Mucosa of rectum (tissue), 2 donors: ENCODE measurements around the gene CHID1.

Experiments used
- H3K27ac ChIP-seq, 2 donors: one replicate each; pipeline ENCODE4 v1.7.0; 2013; ENCODE audit warnings: inconsistent platforms in 2 of 2, low read depth in 2 of 2, low read length in 2 of 2
- H3K27me3 ChIP-seq, 2 donors: one replicate each; pipeline ENCODE4 v1.7.0; 2013; ENCODE audit warnings: low read length in 2 of 2; ENCODE audit not compliant: control insufficient read depth in 2 of 2, insufficient read depth in 2 of 2
- H3K36me3 ChIP-seq, 2 donors: one replicate each; pipeline ENCODE4 v1.7.0; 2013; ENCODE audit warnings: low read length in 2 of 2; ENCODE audit not compliant: control insufficient read depth in 2 of 2, insufficient read depth in 2 of 2
- H3K4me1 ChIP-seq, 2 donors: one replicate each; pipeline ENCODE4 v1.7.0; 2013; ENCODE audit warnings: low read length in 2 of 2, mild to moderate bottlenecking in 1 of 2; ENCODE audit not compliant: control insufficient read depth in 2 of 2, insufficient read depth in 2 of 2
- H3K4me3 ChIP-seq, 2 donors: one replicate each; pipeline ENCODE4 v1.7.0; 2013; ENCODE audit warnings: low read length in 2 of 2
- H3K9ac ChIP-seq, 2 donors: one replicate each; pipeline ENCODE4 v1.7.0; 2013; ENCODE audit warnings: low read length in 2 of 2, low read depth in 1 of 2, mild to moderate bottlenecking in 1 of 2
- H3K9me3 ChIP-seq, 2 donors: one replicate each; pipeline ENCODE4 v1.7.0; 2013; ENCODE audit warnings: low read length in 2 of 2; ENCODE audit not compliant: control insufficient read depth in 2 of 2
- donor health status: healthy.
- donor health status: Normal muscosa, but diverticular disease.

Gene CHID1

DNA sequence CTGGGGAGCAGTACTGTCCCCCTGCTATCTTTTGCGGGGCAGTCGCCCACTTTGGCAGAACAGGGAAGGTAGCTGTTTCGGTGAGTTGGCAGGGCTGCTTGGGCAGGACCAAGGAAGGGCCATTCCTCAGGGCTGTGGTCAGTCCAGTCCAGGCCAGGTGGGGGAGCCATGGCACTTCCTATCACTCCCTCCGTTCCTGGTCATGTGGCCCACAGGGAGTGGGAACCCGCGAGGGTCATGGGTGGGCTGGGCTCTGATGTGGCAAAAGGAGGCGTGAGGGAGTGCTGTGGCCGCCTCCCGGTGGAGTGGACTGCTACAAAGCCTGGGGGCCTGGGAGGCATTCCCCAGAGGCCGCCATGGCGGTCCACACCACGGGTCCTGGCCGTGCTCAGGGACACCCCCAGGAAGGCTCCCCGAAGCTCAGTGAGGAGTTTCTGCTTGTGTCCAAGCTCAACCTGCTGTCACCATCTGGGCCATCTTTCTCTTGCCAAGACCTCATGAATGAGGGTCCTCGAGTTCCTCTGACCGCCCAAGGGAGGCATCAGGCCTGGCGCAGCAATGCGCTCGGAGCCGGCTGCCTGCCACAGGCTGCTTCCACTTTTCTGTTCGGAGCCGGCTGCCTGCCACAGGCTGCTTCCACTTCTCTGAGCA lies 11.9 kb downstream of the CHID1 start:
- no peak overlapping the region for H3K4me3 ChIP-seq
- no peak overlapping the region for H3K27ac ChIP-seq
- no peak overlapping the region for H3K9ac ChIP-seq
- H3K9me3 ChIP-seq = no peaks in the 10 kb centered on the region
- H3K27me3 ChIP-seq = no peaks in the 10 kb centered on the region
- peaks cover 26 to 48% of the 10 kb centered on the region in 2 donors for H3K36me3 ChIP-seq
- peaks cover 0 to 2% of the 10 kb centered on the region in 2 donors for H3K4me1 ChIP-seq

DNA sequence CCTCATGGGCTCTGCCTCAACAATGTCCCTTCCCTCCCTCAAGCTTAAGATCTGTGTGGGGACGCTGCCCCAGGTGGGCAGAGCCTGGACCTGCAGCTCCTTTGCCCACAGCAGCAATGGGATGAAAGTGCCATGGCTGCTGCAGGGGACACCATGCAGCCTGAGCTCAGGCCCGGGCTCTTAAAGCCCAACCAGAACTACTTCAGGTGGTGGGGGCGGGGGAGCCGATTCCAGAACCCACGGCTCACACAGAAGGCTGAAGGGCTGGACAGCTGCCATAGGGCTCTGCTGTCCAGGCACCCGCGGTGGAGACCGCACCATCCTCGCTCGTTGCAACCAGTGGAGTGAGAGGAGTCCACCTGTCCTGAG lies 12.5 kb downstream of the CHID1 start:
- Histone ChIP-seq H3K36me3 (peaks cover 26 to 46% of the 10 kb centered on the region in 2 donors), H3K4me3 (no peak overlapping the region), H3K9me3 (no peaks in the 10 kb centered on the region), H3K27ac (no peak overlapping the region), H3K9ac (no peak overlapping the region), H3K27me3 (no peaks in the 10 kb centered on the region), H3K4me1 (peaks cover 0 to 2% of the 10 kb centered on the region in 2 donors)

DNA sequence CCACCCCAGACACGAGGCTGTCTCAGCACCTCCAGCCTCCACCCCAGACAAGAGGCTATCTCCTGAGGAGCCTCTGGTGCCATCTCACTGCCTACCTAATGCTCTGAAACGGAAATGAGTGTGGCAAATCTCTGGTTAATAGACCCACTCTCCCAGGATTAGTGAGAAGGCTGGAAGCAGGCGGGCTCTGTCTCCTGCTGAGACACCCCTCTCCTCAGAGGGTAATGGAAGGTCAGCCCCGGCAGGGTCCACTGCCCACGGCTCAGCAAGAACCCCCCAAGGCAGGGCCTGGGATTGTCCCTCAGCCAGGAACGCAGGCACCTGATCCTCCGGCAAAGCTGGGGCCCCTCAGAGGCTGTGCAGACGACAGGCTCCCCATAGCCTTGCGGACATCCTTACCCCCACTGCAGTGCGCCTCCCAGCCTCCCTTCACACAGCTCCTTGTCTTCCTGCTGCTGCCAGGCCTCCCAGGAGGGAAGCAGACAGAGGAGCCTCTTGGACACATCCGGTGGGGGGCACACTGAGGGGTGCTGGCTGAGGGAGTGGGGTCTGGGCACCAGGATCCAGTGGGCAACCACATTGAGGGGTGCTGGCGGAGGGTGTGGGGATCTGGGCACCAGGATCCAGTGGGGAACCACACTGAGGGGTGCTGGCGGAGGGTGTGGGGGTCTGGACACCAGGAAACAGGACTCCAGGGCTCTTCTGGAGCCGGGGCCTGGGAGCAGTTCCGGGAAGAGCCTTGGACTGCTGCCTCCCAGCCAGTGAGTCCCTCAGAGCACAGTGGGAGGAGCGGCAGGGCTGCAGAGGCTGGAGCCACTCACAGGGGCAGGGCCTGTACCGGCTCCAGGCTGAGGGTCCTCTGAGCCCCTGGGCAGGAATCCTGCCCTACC lies 13.1 kb downstream of the CHID1 start:
- H3K27me3 ChIP-seq = no peaks in the 10 kb centered on the region
- peaks cover 20 to 39% of the 10 kb centered on the region in 2 donors for H3K36me3 ChIP-seq

DNA sequence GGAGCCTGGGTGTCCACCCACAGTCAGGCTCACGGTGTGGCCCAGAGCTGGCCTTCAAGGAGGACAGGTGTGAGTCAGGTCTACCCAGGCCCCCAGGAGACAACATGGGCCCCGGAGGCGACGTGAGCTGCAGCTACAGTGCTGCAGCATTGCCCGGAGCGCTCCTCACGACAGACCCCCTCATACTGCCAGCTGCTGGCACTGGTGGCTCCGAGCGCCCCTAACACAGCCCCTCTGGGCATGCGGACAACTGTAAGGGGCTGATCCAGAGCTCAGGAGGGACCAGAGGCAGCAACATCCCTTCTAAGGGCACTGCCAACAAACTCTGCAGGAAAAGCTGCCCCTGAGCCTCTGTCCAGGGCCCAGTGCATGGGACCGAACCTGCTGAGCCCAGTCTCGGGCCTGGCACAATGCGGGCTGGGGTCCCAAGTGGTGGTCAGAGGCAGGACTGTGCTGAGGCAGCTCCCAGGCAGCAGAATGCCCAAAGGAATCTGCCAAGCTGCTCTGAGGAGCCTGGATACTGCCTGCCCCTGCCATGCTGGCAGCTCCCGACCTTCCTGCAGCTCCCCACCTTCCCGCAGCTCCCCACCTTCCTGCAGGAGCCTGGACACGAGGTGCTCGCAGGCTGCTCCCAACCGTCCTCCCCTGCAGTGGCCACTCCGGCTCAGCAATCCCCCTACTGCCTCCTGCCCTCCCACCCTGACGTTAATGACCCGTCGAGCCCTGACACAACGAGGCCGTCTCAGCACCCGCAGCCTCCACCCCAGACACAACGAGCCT lies 15.1 kb downstream of the CHID1 start:
- no peak overlapping the region for H3K9ac ChIP-seq
- no peak overlapping the region for H3K4me3 ChIP-seq
- H3K9me3 ChIP-seq = no peaks in the 10 kb centered on the region
- no peak overlapping the region for H3K27ac ChIP-seq
- peaks cover 8 to 21% of the 10 kb centered on the region in 2 donors for H3K36me3 ChIP-seq
- H3K27me3 ChIP-seq = no peaks in the 10 kb centered on the region
- H3K4me1 ChIP-seq = peaks cover 0 to 2% of the 10 kb centered on the region in 2 donors

More for the DNA sequence above, 13.1 kb downstream of the CHID1 start:
- Histone ChIP-seq H3K27ac (no peak overlapping the region), H3K4me1 (peaks cover 0 to 2% of the 10 kb centered on the region in 2 donors), H3K9ac (no peak overlapping the region), H3K9me3 (no peaks in the 10 kb centered on the region), H3K4me3 (no peak overlapping the region)

DNA sequence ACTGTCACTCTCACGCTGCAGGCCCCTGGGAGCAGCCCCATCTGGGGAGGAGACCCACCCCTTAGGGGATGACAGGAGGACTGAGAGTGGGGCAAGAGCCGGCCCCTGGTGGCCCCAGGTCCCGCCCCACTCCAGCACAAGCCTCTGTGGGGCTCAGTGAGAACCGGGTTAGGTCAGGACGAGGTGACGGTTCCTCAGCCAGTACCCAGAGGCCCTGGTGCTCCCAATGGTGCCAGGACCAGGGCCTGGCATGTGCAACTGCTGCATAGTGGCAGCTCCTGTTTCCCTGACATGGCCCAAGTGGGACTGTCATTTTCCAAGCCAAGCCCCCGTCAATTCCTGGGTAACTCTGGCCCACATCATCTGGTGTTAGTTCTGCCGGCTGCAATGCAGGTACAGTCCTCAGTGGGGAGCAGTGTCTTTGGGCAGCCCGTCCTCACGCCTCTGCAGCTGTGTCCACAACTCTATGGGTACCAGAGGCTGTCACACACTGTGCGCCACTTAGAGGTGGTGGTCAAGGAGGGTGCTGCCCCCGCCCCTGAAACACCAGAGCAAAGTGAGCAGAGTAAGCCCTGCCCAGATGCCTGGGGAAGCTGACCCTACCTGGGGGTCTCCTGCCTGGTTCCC lies 15.9 kb downstream of the CHID1 start:
- Histone ChIP-seq H3K36me3 (peaks cover 6 to 13% of the 10 kb centered on the region in 2 donors), H3K27ac (no peak overlapping the region), H3K4me1 (peaks cover 0 to 2% of the 10 kb centered on the region in 2 donors), H3K4me3 (no peak overlapping the region), H3K27me3 (no peaks in the 10 kb centered on the region), H3K9ac (no peak overlapping the region), H3K9me3 (no peaks in the 10 kb centered on the region)

DNA sequence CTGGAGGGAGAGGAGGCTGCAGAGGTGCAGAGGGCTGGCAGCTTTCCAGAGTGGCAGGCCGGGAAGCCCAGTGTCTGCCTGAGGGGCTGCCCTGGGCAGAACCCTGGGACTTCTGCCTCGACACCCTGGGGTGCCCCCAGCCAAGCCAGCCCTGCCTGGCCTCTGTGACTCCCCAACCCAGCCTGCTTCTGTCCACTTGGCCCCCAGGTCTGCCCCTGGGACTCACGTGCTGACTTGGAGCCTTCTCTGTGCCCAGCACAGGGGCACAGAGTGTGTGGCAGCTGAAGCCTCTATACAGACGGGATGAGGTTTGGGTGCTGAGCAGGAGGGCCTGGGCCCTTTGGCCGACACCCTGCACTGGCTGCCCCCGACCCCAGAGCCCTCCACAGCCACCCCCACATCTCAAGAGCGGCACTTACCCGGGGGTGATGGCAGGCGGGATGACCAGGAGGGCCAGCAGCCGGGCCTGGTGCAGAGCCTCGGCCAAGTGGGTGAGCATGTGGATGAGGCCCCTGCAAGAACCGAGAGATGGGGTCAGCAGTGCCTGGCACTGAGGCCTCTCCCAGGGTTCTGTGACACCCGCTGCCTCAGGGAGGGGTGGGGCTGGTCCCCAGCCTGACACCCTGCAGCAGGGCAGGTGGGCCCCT lies 17.5 kb downstream of the CHID1 start:
- Histone ChIP-seq H3K27ac (no peak overlapping the region), H3K9me3 (no peaks in the 10 kb centered on the region), H3K4me1 (peaks cover 0 to 2% of the 10 kb centered on the region in 2 donors), H3K27me3 (no peaks in the 10 kb centered on the region), H3K4me3 (no peak overlapping the region), H3K36me3 (peaks cover 0 to 3% of the 10 kb centered on the region in 2 donors), H3K9ac (no peak overlapping the region)

DNA sequence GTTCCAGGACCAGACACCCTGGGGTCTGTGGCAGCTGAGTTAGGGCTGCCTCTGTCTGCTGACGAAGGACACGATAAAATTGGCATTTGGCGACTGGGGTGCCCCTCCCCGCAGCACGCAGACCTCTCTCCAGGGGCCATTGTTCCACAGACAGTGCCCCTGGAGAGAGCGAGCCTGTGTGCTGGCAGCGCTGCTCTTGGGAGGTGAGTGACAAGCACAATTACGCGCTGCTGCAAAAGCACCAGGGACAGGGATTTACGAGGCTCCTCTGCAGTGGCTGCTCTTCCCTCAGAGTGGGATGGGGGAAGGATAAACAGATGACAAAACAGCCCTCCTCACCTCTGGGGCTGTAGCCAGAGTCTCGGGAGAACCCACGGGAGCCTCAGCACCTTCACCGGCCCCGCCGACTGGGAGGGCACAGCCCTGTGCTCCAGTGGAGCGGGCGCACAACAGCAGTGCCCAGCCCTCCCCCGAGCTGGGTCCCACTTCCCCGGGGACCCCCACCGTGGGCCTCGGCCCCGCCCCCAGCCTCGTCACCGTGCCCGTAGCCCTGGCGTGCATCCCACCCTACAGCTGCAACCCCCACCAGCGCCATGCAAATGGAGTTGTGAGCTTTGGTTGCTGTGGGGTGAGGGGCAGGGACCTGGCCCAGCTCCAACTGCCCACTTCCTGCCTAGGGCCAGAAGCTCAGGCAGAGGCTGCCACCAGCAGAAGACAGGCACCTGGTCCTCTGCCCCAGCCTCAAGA lies 19.6 kb downstream of the CHID1 start:
- no peak overlapping the region for H3K4me3 ChIP-seq
- H3K27ac ChIP-seq = no peak overlapping the region
- H3K4me1 ChIP-seq = no peaks in the 10 kb centered on the region
- H3K9ac ChIP-seq = no peak overlapping the region
- no peaks in the 10 kb centered on the region for H3K9me3 ChIP-seq
- no peaks in the 10 kb centered on the region for H3K27me3 ChIP-seq
- peaks cover 12 to 15% of the 10 kb centered on the region in 2 donors for H3K36me3 ChIP-seq

DNA sequence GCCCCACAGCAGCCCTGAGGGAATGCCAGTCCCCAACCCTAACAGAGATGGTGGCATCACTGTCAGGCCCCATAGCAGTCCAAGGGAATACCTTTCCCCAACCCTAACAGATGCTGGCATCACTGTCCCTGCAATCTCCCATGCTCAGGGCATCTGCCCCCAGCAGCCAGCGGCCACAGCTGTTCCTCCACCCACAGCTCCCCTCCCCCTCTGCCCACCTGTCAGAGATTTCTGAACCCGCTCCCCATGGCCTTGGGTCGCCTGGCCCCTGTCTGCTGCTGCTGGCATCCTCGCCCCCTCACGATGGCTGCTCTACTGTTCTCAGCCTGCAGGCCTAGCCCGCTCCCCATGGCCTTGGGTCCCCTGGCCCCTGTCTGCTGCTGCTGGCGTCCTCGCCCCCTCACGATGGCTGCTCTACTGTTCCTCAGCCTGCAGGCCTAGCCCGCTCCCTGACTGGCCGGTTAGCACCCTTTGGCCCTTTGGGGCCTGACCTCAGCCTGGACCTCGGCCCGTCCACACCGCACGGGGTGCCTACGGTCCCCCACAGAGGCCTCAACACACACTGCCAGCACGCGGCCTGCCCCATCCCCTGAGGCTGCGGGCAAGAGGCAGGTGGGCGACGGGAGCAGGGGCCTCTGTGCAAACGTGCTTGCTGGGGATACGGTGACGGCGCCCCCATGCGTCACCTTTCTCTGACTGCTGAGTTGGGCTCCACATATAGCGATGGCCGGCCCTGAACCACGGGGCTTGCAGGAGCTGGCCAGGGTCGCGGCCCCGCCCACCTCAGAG lies 20.7 kb downstream of the CHID1 start:
- no peaks in the 10 kb centered on the region for H3K9me3 ChIP-seq
- no peak overlapping the region for H3K9ac ChIP-seq
- no peaks in the 10 kb centered on the region for H3K27me3 ChIP-seq
- no peak overlapping the region for H3K27ac ChIP-seq
- no peak overlapping the region for H3K4me3 ChIP-seq
- H3K36me3 ChIP-seq = peaks cover 12 to 15% of the 10 kb centered on the region in 2 donors
- no peaks in the 10 kb centered on the region for H3K4me1 ChIP-seq
